ENCODE results near the gene SF3B5.
"Not testable (repeated sequence)": the region's sequence is repeated elsewhere in the genome, so short reads cannot be mapped to it uniquely, and the experiment has no call there.

Gene SF3B5

DNA sequence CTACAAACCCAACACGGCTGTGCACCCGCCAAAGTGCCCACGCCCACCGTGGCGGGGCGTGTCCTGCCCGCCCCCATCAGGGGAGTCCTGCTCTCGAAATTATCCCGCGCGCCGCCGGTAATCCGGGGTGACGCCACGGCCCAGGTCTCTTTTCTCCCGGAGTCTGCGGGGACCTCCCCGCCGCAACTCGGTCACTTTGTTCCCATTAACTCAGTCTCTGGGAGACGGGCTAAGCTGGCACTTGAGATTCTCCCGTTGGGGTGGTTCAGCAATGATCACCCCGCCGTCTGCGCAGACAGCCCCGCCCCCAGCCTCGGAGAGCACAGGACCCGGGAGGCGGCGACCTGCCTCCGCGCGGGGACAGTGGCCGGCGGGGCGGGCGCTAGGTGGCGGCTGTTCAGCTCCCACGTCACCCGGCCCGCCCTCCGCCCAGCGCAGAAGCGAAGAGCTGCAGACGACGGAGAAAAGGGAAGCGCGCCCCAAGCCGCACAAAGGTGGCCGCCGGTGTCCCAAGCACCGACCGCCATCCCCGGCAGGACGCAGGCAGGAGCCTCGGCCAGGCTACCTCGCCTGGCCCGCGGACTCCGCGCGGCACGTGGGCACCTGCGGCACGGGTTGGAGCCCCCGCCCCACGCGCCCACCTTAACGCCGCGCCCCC, 31.5 kb downstream of the SF3B5 start:
- no peak for DNase-seq (ENCODE audit: low read depth)

DNA sequence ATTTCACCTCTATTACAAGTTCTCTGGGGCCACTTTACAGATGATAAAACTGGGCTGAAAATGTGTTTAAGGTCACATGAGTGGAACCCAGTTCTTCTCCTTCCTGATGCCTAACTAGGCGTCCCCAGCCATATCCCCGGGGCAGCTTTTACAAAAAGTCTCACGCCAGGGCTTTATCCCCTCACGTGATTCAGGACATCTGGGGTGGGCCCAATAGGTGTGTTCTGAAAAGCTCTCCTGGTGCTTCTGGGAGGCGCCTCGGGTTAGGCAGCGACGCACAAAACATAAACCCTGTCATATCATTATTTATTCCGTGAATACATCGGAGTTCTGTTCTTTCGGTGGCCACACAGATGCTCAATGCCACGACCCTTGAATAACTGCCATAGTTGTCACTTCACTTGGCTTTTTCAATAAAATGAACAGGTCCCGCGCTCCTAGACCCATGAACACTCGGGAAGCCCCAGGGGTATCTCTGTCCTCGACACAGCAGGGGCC, 32.1 kb downstream of the SF3B5 start:
- DNase-seq (ENCODE audit: low read depth), result no peak

DNA sequence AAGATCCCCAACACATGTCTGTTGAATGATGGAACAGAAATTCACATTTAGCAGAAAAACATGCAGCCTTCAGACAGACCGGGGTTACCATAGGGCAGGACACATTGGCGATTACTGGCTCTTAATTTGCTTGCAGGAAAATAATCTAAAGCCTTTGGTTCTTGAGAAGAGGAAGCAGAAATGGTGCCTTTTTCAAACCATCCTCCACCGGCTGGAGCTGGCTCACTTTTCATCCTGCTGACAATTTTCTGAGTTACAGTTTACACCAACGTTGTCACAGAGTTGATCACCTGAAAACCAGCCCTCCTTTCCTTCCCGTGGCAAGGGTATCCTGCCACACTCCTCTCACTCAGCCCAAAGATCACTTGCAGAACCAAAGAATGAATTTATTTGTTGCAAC, 32.6 kb downstream of the SF3B5 start:
- no peak for DNase-seq (ENCODE audit: low read depth)

DNA sequence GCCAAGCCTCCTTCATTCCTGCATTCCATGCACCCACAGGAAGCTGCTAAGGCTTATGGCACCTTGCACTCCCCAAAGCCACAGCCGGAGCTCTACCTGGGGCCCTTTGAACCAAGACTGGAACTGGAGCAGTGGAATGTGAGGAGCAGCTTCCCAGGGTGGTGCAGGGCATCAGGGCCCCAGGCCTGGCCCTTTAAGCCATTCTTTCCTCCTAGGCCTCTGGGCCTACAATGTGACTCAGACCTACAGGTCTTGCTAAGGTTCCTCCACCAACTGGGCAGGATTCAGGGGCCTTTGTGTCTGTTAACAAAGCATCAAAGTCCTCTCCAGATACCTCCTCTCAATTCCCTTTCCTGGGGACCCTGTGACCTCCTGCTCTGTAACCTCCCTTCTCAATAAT, 36.2 kb downstream of the SF3B5 start:
- no peak for DNase-seq (ENCODE audit: low read depth)

- DNase-seq (ENCODE audit: low read depth), result no peak
Measured at GRCh38 chr6:144055121-144055931, 40.0 kb downstream of the SF3B5 start.

- no peak for DNase-seq (ENCODE audit: low read depth)
Measured at GRCh38 chr6:144053601-144054000, 41.8 kb downstream of the SF3B5 start.

- DNase-seq (ENCODE audit: low read depth), result no peak
Measured at GRCh38 chr6:144052488-144052887, 42.9 kb downstream of the SF3B5 start.

GRCh38 chr6:144049386-144049785, 46.0 kb downstream of the SF3B5 start:
- DNase-seq (ENCODE audit: low read depth), result no peak

GRCh38 chr6:144047688-144048087, 47.7 kb downstream of the SF3B5 start:
- no peak for DNase-seq (ENCODE audit: low read depth)

DNA sequence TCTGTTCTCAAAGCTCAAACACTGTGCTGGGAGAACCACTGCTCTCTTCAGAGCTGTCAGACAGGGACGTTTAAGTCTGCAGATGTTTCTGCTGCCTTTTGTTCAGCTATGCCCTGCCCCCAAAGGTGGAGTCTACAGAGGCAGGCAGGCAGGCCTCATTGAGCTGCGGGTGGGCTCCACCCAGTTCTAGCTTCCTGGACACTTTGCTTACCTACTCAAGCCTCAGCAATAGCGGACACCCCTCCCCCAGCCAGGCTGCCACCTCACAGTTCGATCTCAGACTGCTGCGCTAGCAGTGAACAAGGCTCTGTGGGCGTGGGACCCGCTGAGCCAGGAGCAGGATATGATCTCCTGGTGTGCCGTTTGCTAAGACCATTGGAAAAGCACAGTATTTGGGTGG, 48.7 kb downstream of the SF3B5 start:
- not testable (repeated sequence) for DNase-seq (ENCODE audit: low read depth)

GRCh38 chr6:144044989-144045388, 50.4 kb downstream of the SF3B5 start:
- not testable (repeated sequence) for DNase-seq (ENCODE audit: low read depth)

Data from fibroblast of gingiva (primary cell).